HFFc6 (cell line): ENCODE results near the gene SLC22A3. TPM values are rescaled to one million over a fixed set of nuclear protein-coding genes. Genes with fewer than 3 reads are reported as not detected.

Experiments used
- DNase-seq: peaks from one replicate; pipeline ENCODE4 v3.0.0-alpha.2; 2018
- H3K27ac Mint-ChIP-seq: 2 replicates; pipeline ENCODE4 v1.8.0; 2020; ENCODE audit warnings: mild to moderate bottlenecking, mixed read lengths
- H3K27me3 Mint-ChIP-seq: 2 replicates; pipeline ENCODE4 v1.8.0; 2021; ENCODE audit warnings: mild to moderate bottlenecking, moderate library complexity, mixed read lengths; ENCODE audit not compliant: insufficient read depth
- H3K36me3 Mint-ChIP-seq: 2 replicates; pipeline ENCODE4 v1.8.0; 2021; ENCODE audit warnings: low read depth, mixed read lengths
- H3K4me1 Mint-ChIP-seq: 2 replicates; pipeline ENCODE4 v1.8.0; 2020; ENCODE audit warnings: low read depth, mixed read lengths
- H3K4me3 Mint-ChIP-seq: 2 replicates; pipeline ENCODE4 v1.8.0; 2020; ENCODE audit warnings: mild to moderate bottlenecking, moderate library complexity, mixed read lengths
- H3K9me3 Mint-ChIP-seq: 2 replicates; pipeline ENCODE4 v1.8.0; 2020; ENCODE audit warnings: mild to moderate bottlenecking, mixed read lengths
- total RNA-seq, 6 experiments: library from RNA; stranded (reverse); fragmentation: NEBNext Ultra II Directional; extraction: Animal tissue kit (Norgen Biotek cat#: 25700); gene quantifications; 2 replicates in 1 of 6; 3 replicates in 5 of 6; pipeline ENCODE4 v1.2.3, GENCODE V29; 2021
- TF ChIP-seq, protein P1 (sequence below): fragments of 200-600 bp; sonication (generic); IDR thresholded peaks from 2 replicates; pipeline ENCODE4 v1.5.0; 2021; ENCODE audit warnings: antibody characterized with exemption, mild to moderate bottlenecking

The SLC22A3 gene
- total RNA-seq, 6 experiments from 2014 or later, result not detected

DNA sequence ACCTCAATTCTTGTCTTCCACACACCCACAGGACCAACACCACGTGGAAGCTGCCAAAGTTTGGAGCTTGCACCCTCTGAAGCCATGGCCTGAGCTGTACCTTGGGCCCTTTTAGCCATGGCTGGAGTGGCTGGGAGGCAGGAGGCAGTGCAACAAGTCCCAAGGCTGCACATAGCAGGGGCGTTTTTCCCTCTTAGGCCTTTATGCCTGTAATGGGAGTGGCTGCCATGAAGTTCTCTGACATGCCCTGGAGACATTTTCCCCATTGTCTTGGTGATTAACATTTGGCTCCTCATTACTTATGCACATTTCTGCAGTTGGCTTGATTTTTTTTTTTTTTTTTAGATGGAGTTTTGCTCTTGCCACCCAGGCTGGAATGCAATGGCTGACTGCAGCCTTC is 44.4 kb upstream of the SLC22A3 start:
- peaks cover 8% of the 10 kb centered on the region; the same call in 1 of the 2 replicates for H3K36me3 Mint-ChIP-seq
- peaks cover 53% of the 10 kb centered on the region for H3K9me3 Mint-ChIP-seq
- TF ChIP-seq, protein P1, sequence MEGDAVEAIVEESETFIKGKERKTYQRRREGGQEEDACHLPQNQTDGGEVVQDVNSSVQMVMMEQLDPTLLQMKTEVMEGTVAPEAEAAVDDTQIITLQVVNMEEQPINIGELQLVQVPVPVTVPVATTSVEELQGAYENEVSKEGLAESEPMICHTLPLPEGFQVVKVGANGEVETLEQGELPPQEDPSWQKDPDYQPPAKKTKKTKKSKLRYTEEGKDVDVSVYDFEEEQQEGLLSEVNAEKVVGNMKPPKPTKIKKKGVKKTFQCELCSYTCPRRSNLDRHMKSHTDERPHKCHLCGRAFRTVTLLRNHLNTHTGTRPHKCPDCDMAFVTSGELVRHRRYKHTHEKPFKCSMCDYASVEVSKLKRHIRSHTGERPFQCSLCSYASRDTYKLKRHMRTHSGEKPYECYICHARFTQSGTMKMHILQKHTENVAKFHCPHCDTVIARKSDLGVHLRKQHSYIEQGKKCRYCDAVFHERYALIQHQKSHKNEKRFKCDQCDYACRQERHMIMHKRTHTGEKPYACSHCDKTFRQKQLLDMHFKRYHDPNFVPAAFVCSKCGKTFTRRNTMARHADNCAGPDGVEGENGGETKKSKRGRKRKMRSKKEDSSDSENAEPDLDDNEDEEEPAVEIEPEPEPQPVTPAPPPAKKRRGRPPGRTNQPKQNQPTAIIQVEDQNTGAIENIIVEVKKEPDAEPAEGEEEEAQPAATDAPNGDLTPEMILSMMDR, result no peak
- no peaks in the 10 kb centered on the region for H3K4me1 Mint-ChIP-seq
- no peak overlapping the region for H3K27ac Mint-ChIP-seq
- H3K27me3 Mint-ChIP-seq, result no peaks in the 10 kb centered on the region; the same call in 1 of the 2 replicates
- DNase-seq, result no peak
- H3K4me3 Mint-ChIP-seq, result no peak overlapping the region

DNA sequence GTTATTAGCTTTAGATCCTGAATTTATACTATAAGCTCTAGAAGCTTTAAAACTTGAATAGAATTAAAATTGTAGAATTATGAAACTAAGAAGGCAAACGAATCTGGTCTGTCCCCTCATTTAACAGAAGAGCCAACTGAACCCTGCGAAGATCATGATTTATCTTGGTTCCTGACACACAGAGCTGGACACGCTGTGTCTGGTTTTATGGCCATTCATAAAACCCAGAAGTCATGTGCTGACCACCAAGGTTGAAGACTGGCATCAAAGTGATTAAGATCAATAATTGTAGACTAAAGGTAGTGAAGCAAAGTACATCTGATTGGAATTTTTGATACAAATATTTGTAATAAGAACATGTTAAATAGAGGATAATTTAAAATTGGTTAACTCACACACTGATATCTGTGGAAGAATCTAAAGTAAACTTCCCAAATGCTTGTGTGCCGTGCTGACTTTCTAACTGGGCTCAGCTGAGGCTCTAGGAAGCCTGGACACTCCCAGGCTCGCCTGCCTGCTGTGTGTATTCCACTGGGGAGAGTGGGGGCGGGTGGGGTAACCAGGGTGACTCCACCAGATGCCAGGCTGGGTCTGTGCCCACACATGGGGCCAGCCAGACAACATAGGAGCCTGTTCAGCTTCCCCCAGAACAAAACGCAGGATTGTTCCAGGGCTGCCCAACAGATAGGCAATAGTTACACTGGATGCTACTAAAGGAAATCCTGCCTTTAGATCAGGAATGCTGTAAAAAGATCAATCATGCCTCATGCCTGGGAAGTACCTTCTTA is 42.1 kb upstream of the SLC22A3 start:
- DNase-seq, result no peak
- TF ChIP-seq, protein P1, result no peak
- H3K27ac Mint-ChIP-seq, result no peak overlapping the region
- peaks cover 63% of the 10 kb centered on the region for H3K9me3 Mint-ChIP-seq
- no peaks in the 10 kb centered on the region for H3K4me1 Mint-ChIP-seq
- no peaks in the 10 kb centered on the region; the same call in 1 of the 2 replicates for H3K27me3 Mint-ChIP-seq
- no peak overlapping the region for H3K4me3 Mint-ChIP-seq
- peaks cover 10% of the 10 kb centered on the region for H3K36me3 Mint-ChIP-seq

- TF ChIP-seq, protein P1, result no peak
- no peak overlapping the region for H3K4me3 Mint-ChIP-seq
- no peak overlapping the region for H3K27ac Mint-ChIP-seq
- no peaks in the 10 kb centered on the region for H3K27me3 Mint-ChIP-seq
- DNase-seq, result no peak
- H3K36me3 Mint-ChIP-seq, result peaks cover 6% of the 10 kb centered on the region
- H3K4me1 Mint-ChIP-seq, result no peaks in the 10 kb centered on the region
- peaks cover 54% of the 10 kb centered on the region for H3K9me3 Mint-ChIP-seq
These were observed 38.5 kb upstream of the SLC22A3 start for GRCh38 chr6:160309718-160310117.

GRCh38 chr6:160312900-160313299 is 35.3 kb upstream of the SLC22A3 start:
- Mint-ChIP-seq H3K27me3 (no peaks in the 10 kb centered on the region), H3K4me1 (no peaks in the 10 kb centered on the region), H3K9me3 (peaks cover 40% of the 10 kb centered on the region), H3K4me3 (no peak overlapping the region), H3K27ac (no peak overlapping the region), H3K36me3 (peaks cover 4% of the 10 kb centered on the region; the same call in 1 of the 2 replicates)
- TF ChIP-seq, protein P1, result no peak
- DNase-seq, result no peak

GRCh38 chr6:160315310-160315709 is 32.9 kb upstream of the SLC22A3 start:
- TF ChIP-seq, protein P1, result no peak
- H3K27me3 Mint-ChIP-seq, result no peaks in the 10 kb centered on the region; the same call in 1 of the 2 replicates
- H3K4me3 Mint-ChIP-seq, result no peak overlapping the region
- peaks cover 27% of the 10 kb centered on the region for H3K9me3 Mint-ChIP-seq
- no peaks in the 10 kb centered on the region for H3K4me1 Mint-ChIP-seq
- peaks cover 4% of the 10 kb centered on the region; the same call in 1 of the 2 replicates for H3K36me3 Mint-ChIP-seq
- no peak overlapping the region for H3K27ac Mint-ChIP-seq
- no peak for DNase-seq
